NCI-H526 (cell line): ENCODE results near the gene KIZ.

Experiments used
- DNase-seq, 2 experiments: peaks; one replicate each; lab custom pipeline; 2025; lab: John Stamatoyannopoulos, UW

KIZ gene

GRCh38 chr20:21266191-21266536, 140.3 kb downstream of the KIZ start:
- no peak for DNase-seq

DNA sequence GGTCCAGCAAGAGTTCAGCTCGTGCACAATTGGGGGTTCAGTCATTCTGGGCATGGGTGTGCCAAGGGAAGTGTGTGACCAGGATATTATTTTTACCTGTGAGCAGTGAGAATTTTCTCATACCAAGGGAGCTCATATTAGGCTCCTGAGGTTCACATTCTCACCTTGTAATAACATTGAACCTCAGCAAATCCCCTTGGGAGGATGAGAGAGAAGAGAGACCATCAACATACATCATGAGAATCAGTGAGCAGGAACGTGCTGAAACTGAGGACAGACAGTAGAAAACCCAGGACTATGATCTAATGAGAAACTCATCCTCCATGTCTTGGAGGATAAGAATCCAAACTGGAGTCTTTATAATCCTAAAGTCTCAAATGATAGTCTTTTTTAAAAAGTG, 143.9 kb downstream of the KIZ start:
- DNase-seq: no peak

DNA sequence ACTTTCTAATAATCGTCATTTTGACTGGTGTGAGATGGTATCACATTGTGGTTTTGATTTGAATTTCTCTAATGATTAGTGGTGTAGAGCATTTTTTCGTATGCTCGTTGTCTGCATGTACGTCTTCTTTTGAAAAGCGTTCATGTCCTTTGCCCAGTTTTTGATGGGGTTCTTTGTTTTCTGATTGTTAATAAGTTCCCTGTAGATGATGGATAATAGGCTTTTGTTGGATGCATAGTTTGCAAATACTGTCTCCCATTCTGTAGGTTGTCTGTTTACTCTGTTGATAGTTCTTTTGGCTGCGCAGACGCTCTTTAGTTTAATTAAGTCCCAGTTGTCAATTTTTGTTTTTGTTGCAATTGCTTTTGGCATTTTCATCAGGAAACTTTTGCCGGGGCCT, 144.9 kb downstream of the KIZ start:
- DNase-seq: no peak

GRCh38 chr20:21272279-21272678, 146.4 kb downstream of the KIZ start:
- no peak for DNase-seq

DNA sequence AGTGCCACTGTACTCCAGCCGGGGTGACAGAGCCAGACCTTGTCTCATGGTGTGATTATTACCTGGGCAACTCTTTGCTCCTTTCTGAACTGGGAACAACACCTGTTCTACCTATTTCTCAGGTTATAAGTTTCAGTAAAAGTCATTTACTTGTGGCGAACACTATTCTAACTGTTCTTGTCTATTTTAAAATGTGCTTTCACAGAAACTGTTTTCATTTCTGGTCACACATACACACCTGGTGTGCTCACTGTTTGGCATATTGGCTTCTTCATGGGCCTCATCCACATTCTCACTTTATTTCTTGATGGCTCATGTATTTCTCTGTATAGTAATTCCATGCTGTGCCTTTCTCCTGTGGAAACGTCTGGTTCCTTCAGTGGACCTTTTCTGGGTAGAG, 146.8 kb downstream of the KIZ start:
- no peak for DNase-seq

DNA sequence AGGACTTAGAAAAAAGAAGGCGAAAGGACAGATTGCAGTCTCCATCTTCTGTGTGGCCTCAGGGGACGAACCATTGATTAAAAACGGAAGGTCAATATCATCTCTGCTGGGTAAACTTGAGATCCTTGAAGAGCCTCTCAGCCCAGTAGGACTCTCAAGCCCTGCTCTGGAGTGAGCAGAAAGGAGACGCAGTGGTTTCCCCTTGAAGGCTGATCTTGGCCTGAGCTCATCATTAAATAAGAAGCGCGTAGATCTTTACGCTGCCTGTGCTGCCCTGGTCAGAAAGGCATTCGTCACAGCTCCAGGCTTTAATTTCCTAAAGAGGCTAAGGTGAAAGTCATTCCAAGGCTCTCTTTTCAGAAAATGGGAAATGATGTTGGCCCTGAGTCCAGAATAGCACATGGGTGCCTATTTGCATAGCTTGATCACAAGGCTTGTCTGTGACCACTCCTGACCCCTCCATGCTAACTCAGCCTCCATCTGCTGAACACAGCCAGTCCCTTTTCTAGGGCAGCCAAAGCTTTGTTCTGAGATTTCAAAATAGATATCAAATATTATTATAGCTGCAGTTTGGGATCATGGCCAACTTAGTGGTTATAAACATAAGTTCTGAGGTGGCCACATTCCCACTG, 148.0 kb downstream of the KIZ start:
- DNase-seq: no peak

DNA sequence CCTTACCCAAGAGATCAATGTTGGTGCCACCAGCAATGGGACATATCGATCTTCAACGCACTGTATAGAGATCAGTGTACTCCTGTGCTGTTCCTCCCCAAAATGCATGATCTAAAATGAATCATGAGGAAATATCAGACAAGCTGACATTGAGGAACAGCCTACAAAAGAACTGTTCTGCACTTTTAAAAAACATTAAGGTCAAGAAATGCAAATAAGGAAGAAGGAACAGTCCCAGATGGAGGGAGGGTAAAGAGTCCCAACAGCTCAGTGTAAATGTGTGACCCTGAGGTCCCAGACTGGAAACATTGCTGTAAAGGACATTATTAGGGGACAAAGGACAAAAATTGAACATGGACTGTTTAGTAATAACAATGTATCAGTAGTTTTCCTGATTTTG, 152.9 kb downstream of the KIZ start:
- DNase-seq: no peak

DNA sequence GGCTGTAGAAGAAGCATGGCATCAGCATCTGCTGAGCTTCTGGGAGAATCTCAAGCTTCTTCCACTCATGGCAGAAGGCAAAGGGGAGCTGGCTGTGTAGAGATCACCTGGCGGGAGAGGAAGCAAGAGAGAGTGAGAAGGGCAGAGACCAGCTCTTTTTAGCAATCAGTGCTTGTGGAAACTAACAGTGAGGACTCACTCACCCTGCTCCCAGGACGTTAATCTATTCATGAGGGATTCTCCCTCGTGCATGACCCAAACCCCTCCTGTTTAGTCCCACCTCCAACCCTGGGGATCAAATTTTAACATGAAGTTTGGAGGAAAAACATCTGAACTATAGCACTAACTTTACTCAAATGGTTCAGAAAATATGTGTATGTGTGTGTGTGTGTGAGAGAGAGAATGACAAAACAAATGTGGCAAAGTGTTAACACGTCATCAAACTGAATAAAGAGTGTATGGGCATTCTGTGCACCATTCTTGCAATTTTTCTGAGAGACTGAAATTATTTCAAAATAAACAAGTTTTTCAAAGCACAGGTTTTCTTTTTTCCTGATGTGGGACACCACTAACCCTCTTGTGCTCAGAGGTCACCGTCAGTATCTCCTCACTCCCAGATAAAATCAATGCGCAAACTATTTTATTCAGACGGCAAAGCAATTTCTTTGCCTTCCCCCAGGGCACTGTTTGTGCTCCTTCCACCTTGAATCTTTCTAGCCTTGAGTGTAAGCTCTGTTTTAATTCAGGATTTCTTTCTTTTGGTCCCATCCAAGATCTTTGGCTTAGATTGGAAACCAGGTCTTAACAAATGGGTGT, 154.0 kb downstream of the KIZ start:
- no peak for DNase-seq

DNA sequence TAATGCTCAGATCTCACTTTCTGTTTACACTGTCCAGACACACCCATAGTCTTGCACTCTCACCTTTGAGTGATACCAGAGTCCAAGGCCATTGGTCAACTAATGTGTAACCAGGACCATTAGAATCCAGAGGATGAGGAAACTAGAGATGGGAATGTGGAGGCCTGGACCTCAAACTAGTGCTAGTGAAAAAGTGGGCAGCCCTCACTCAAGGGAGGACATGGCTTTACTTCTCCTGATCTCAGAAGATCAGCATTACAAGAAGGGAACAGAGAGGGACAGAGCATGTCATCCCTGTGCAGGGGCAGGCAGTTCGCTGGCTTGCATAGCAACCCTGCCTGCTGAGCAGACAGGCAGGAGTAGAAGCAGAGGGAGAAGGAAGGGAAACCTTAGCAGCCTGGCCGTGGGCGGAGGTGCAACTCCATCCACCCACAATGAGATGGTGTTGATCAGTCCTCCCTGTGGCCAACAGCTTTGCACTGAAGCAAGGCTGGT, 154.7 kb downstream of the KIZ start:
- no peak for DNase-seq

- DNase-seq: no peak
Observed at GRCh38 chr20:21286775-21287174, 160.9 kb downstream of the KIZ start.

DNA sequence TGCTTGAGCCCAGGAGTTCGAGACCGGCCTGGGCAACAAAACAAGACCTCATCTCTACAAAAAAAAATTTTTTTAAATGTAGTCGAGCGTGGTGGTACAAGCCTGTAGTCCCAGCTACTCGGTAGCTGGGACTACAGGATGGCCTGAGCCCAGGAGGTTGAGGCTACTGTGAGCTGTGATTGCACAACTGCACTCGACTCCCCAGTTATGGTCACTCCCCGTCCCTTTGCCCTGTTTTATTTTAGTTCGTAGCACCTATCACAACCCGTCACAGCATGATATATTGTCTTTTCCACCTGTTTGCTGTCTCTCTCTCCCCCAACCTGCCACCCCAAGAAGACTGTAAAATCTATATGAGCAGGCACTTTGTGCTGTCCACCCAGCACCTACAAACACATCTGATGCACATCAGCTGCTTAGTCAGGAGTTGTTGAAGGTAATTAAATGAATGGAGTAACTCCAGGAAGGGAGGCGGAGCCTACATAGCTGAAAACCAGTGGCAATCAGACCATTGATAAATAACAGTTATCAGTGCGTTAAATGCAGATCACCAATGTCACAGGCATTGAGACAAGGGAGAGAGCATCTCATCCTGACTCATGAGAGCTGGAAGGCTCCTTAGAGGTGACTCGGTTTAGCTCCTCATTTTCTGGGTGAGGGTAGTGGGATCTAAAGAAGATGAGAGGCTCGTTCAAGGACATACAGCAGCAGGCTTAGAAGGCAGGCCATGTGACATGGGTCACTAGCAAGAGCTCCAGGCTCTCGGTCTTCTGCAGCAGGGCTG, 162.9 kb downstream of the KIZ start:
- no peak for DNase-seq

DNA sequence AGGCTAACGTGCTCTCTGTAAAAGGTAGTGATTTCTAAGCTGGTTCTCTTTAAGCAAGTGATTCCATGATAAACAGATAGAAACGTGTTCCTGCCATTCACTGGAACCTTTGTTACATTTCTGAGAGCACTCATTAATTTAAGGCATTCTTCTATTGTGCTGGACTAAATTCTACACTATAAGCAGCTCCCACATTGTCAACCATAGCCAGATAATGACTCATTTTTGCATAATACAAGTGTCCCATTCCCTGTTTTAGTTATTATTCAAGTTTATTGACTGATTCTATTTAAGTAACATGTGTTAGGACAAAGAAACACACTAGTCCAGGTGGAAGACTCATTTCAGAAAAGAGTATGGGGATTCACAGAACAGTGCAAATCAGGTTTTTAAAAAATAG, 163.8 kb downstream of the KIZ start:
- DNase-seq: no peak

GRCh38 chr20:21291026-21291425, 165.1 kb downstream of the KIZ start:
- no peak for DNase-seq

DNA sequence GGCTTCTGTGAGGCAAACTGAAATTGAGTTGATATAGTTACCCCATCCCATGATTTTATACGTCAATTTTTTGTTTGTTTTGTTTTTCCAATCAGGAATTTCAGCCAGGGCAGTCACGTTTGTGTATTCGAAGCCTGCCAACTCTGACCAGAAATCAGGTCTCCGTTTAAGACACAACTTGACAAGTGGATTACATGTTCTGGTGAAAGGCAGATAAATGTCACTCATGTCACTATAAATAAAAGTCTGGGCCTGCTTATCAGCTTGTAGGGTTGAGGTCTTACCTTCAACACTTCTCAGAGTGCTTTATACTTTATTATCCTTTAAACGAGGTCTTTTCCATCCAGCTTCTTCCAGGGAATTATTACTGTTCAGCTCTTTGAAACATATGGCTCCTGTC, 168.9 kb downstream of the KIZ start:
- no peak for DNase-seq
